NCI-H1694 (cell line): ENCODE measurements around the gene SNRPB2.
A peak's percentile ranks its signal among the peaks of the same experiment; 100 is the strongest.

Source experiments
- DNase-seq: peaks from one replicate; lab custom pipeline; 2025; lab: John Stamatoyannopoulos, UW

Gene SNRPB2

DNA sequence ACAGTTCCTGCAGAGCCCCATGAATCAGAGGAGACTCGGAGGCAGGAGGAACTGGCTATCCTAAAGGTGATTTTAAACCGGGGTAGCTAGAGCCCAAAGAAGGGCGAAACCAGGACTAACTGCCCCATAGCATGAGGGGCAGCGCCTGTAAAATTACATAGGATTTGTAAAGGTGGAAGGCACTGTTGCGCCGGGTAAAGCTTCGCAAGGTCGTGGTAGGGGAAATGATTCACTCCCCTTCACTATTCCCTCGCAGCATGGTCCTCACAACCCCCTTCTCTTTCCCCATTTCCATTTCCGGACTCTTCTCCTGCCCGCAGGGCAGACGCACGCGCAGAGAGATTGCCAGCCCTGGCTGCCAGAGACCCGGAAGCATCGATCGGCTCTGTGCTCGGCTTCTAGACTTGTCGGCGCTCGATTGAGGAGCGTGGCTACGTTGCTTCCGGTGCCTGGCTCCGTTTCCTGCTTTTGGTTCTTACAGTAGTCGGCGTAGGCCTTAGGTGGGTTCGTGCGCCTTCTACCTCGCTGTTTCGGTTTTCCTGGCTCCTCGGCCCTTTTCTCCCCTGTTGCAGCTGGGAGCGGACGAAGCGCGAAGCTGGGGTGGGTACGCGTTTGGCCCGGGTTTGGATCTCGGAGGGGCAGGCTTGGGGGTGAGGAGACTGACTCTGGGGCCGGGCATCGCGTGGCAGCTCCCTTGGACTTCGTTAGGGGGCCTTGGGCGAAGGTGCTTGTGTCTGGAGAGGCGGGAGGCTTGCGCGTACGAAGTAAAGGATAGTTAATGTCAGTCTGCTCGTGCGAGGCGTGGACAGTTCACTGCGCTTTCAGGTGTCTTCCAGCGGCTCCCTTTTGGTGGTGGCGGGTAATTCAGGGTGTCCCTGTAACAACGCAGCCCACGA is at the start of gene SNRPB2:
SNRPB2 (plus strand) TSS at position 462 of the 896 bp plus-strand sequence. CDS start 1,677 bp downstream, outside the sequence.
- peak; percentile 88 for DNase-seq

DNA sequence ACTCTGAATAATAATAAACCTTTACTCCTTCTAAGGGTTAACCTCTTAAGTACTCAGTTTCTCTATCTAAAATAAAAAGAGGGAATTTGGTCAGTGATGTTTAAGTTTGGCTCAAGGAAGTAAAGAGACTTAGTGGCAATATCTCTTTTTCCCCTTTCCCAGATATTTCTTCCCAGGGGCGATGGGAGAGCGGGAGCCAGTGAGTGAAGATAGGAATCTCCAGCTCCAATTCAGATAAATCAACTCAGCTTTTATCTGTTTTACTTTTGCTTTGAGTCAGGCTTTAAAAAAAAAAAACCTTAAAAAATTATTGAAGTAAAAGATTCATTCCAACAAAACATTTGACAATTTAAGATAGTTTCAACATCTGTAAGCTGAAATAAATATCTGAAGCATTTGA is 45.4 kb upstream of the SNRPB2 start:
- DNase-seq, result no peak

- DNase-seq, result no peak
These were observed 39.9 kb upstream of the SNRPB2 start for GRCh38 chr20:16689906-16690305.

DNA sequence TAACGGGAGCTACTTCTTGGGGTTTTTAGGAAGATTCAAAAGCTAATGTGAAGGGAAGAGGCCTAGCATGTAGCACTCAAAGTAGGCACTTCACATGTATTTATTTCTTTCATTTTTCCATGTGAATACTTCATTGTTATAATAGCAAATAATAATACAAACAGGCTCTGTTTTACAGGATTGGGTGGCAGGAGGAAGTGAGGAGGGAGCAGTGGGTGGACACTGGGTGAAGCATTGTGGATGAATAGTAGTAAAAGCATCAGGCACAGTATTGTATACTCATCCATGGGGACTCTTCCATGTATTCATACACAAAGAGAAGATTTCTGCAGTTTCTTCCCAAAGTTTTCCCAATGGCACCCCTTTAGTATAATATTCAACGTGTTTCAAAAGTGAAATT is 38.4 kb upstream of the SNRPB2 start:
- DNase-seq, result no peak

GRCh38 chr20:16692009-16692408 is 37.8 kb upstream of the SNRPB2 start:
- DNase-seq, result no peak

DNA sequence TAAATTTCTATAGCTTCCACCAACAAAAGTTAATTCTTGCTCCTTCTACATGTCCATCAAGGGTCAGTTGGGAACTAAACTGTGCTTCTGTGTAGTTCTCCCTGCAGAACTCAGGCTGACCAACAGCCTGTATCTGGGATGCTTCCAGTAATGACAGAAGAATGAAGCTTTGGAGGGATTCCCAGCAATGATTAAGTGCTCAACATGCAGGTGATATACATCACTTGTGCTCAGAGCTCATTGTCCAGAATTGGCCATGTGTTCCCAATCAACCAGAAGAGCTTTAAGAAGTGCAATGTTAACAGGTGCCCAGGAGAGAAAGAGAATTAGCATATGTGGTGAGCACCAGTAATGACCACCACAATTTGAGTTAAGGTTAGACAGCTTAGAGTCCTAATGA is 37.4 kb upstream of the SNRPB2 start:
- DNase-seq, result no peak

- no peak for DNase-seq
These were observed 36.5 kb upstream of the SNRPB2 start for GRCh38 chr20:16693278-16693677.

DNA sequence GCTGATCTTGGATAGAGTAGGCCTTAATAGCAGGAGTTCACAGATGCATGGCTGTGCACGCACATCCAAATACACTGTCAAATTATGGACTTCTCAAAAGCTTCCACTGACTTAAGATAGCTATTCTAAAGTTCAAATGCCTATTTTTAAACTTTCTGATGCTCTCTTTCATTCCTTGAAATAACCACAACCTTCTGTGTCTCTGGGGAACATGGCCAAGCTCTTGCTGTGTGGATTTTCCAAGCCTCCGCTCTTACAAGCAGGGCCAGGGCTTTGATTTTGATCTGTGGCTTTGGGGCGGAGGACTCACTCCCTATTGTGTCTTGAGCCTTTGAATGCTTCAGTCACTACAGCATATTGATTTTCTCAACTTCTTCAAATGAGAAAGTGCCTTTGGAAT is 35.7 kb upstream of the SNRPB2 start:
- DNase-seq, result no peak

DNA sequence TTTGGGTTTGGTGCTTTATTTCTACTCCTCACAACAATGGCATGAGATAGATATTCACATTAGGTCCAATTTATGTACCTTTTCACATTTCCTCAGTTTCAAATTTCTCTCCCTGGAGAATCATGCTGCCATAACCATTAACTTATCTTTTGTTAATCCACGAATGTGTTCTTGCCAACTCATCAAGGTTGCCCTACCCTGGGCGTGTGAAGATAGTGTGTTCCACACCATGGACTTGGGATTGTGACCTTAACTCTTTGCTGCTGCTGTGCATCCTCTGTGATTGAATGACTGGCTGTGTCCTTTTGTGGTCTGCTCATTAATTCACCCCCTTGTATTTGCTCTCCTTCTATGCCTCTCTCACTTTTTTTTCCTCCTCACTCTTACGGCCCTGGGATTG is 34.2 kb upstream of the SNRPB2 start:
- no peak for DNase-seq

GRCh38 chr20:16699293-16699692 is 30.5 kb upstream of the SNRPB2 start:
- DNase-seq, result no peak

DNA sequence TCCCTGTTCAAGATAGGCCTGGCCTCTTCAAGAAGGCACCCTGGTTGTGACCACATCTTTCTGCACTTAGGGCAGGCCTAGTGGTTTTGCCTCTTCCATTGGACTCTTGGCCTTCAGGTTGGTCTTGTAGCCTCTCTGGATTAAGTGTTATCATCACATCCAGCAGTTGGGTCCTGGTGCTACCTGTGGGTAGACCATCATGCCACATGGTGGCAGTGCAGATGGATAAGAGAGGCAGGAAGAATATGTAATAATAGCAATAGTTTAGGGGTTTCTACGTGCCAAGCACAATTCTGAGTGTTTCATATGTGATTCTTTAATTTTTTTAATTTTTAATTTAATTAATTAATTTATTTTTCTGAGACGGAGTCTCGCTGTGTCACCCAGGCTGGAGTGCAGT is 28.5 kb upstream of the SNRPB2 start:
- no peak for DNase-seq

DNA sequence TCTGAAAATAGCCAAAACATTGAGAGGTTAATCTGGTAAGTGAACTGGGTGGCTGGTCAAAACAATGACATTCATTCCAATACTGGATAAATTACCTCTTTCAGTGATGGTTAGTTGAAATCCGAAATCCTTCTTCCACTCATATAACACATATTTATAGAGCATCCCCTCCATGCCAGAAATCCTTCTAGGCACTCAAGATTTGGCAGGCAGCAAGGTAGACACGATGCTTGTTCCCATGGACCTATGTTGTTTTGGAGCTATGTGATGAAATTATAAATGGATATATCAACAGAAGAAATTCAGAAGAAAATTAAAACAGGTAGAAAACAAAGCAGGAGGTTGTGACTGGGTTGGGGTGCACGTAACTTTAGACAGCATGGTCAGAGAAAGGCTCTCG is 26.3 kb upstream of the SNRPB2 start:
- DNase-seq, result no peak

GRCh38 chr20:16707674-16708073 is 22.2 kb upstream of the SNRPB2 start:
- no peak for DNase-seq

DNA sequence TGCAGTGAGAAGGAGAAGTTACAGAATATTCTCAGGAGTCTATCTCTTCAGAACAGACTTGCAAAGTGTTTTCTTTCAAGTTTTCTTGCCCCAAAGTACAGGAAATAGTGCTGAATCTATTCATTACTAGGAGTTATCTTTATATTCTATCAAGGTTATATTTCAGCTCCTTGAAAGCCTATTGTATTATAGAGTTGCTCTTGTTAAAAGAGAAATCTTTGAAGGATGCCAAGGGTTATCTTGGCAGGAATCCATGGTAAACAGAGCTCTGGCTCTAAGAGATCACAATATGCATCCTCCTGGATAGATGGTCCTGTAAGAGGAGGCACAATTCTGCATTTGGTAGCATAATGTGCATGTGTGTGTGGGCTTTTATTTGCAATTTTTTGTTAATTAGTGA is 21.2 kb upstream of the SNRPB2 start:
- no peak for DNase-seq

GRCh38 chr20:16709017-16709416 is 20.8 kb upstream of the SNRPB2 start:
- no peak for DNase-seq

GRCh38 chr20:16710781-16711180 is 19.0 kb upstream of the SNRPB2 start:
- DNase-seq, result no peak

DNA sequence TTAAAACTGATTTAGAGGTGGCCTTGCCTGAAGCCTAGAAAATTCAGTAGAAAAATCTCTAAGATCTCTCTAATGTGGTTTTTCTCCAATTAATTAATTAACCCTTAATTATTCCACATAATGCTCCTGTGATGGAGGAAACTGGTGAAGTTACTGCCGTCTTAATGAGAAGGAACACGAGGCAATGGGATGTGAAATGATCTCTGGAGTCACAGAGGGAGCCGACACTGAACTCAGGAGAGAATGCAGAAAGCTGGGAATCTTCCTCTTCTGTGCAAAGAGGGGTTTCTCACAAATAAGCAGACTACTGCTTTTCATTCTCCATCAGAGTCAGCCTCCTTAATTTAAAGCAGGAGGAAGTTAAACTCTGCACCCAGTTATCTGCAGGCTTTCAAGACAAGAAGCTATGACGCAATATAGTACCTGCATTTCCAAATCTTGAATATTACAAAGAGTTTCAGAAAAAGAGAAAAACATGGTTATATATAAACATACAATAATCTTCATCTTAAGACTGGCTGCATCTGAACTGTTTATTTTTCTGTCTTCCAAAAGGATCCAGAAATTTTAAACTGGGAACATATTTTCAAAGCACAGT is 18.1 kb upstream of the SNRPB2 start:
- DNase-seq, result no peak

DNA sequence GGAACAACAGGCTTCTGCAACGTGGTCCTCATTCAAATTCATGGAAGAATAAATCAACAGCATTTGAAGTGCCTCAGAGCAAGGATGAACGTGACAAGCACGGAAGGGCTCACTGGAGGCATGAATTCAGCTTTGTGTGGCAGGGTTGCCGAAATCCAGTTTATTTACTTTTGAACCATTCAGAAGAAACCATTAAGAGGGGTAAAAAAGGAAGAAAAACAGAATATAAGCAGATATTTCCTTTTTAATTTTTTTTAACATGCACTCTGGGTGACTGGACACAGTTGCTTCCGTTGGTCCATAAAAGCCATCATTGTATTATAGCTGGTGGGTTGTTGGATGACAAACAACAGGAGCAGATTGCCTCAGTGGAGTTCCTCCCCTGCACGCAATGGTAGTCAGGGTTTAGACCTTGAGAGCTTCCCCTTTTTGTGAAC is 17.3 kb upstream of the SNRPB2 start:
- no peak for DNase-seq

GRCh38 chr20:16713066-16713465 is 16.8 kb upstream of the SNRPB2 start:
- DNase-seq, result no peak

DNA sequence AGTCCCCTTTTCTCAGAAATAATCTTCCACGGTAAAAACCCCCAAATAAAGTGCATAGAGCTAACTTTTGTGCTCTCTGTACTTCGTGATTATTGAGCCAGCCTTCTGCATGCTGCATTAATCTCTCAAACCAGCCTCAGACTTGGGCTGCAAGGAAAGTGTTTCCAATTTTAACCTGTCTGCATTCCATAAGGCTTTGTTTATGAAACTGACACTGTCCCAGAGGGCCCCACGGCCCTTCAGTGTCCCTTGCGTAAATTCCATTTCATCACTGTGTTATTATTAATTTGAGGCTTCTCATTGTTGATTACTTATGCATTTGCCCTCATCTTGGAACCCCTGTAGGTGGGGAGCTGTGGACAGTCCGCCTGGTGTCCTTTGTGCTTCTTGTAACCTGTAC is 15.6 kb upstream of the SNRPB2 start:
- DNase-seq, result no peak

DNA sequence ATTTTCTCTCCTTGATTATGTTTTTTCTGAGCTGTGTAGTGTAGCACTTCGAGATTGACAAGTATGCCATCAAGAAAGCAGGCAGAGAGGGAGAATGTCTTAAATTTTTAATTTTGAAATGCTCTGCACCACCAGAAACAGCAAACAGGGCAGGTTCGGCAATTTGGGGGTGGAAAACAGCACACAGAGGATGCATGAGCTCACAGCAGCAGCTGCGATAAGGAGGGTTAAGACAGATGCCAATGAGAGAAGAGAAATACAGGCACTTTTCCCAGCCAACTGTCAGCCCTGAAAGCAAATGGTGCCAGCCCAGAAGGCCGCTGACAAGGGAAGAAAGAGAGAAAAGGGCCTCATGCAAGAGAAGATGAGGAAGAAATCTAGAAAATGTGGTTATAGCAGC is 15.1 kb upstream of the SNRPB2 start:
- peak; percentile 15 for DNase-seq

DNA sequence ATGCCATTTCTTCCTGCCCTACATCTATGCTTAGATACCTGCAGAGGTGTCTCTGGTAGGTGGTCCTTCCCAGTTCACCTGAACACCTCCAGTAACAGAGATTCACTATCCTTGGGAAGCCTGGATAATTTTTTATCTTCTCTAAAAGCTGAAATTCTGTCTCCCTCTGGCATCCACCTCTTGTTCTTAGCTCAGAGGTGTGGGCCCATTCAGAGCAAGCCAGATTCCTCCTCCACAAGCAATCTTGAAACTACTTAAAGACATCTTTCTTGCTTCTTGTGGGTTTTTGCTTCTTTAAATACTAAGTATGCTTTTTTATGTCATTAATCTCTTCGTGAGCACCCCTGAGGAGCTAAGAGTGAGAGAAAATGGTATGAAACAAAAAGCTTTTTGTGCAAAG is 10.4 kb upstream of the SNRPB2 start:
- DNase-seq, result no peak

DNA sequence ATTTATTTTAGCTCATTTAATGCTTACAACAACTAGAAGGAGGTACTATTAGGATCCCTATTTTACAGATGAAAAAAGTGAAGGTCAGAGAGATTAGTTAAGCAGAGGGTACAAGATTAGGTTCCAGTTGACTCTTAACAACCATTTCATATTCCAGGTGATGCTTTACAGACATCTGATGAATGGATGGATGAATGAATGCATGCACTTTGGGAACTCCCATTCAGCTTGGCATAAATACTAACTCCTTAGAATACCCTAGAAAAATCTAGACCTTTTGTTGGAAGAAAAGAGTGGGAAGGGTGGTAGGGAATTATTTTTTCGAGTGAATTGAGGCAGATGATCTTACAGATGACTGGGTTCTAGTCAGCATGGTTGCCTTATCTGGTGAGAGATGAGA is 746 bp upstream of the SNRPB2 start:
- no peak for DNase-seq
